Gastrocnemius medialis (tissue), 4 donors: ENCODE results near the gene HOXB6. TPM values are rescaled to one million over a fixed set of nuclear protein-coding genes. Genes with fewer than 3 reads are reported as not detected.

Experiments used
- ATAC-seq, 2 donors: fragments of 150-250 bp; one replicate each; pipeline ENCODE4 v1.9.1; 2016
- DNase-seq, 2 donors: peaks; one replicate each; pipeline ENCODE4 v3.0.0-alpha.2; 2019
- H3K27ac ChIP-seq, 4 donors: fragments of 200-600 bp; sonication (generic); 1 replicate in 1 of 4; 2 replicates in 3 of 4; pipeline ENCODE4 v1.5.1; 2016 to 2018; ENCODE audit warnings: mild to moderate bottlenecking in 2 of 4, moderate library complexity in 1 of 4
- H3K27me3 ChIP-seq, 3 donors: fragments of 200-600 bp; sonication (generic) in 2 of 3; 1 replicate in 1 of 3; 2 replicates in 2 of 3; pipeline versions ENCODE4 v1.5.1 to v1.6.0; 2016 to 2019; ENCODE audit warnings: mild to moderate bottlenecking in 1 of 3, moderate library complexity in 1 of 3
- H3K36me3 ChIP-seq, 2 donors: fragments of 200-600 bp; sonication (generic) in 1 of 2; one replicate each; pipeline ENCODE4 v1.5.1; 2017 to 2018
- H3K4me1 ChIP-seq, 2 donors: fragments of 200-600 bp; sonication (generic) in 1 of 2; one replicate each; pipeline ENCODE4 v1.5.1; 2016 to 2017; ENCODE audit warnings: mild to moderate bottlenecking in 2 of 2
- H3K4me3 ChIP-seq, 4 donors: fragments of 200-600 bp; sonication (generic) in 3 of 4; 1 replicate in 1 of 4; 2 replicates in 3 of 4; pipeline ENCODE4 v1.5.1; 2016 to 2019; ENCODE audit warnings: mild to moderate bottlenecking in 2 of 4
- H3K9me3 ChIP-seq, 3 donors: fragments of 200-600 bp; sonication (generic) in 2 of 3; 1 replicate in 1 of 3; 2 replicates in 2 of 3; pipeline ENCODE4 v1.5.1; 2016 to 2019
- CTCF ChIP-seq, 5 experiments: fragments of 450-650 bp in 3 of 5; fragments of 200-600 bp in 2 of 5; sonication (generic) in 2 of 5; IDR thresholded peaks in 4 of 5; conservative IDR thresholded peaks in 1 of 5; 1 replicate in 4 of 5; 2 replicates in 1 of 5; pipeline ENCODE4 v1.5.1; 2016 to 2019; ENCODE audit warnings: antibody characterized with exemption in 5 of 5, mild to moderate bottlenecking in 3 of 5, moderate library complexity in 3 of 5
- POLR2A ChIP-seq, 2 donors: fragments of 450-650 bp; IDR thresholded peaks; one replicate each; pipeline ENCODE4 v1.6.1; 2017; ENCODE audit warnings: antibody characterized with exemption in 2 of 2, mild to moderate bottlenecking in 2 of 2, moderate library complexity in 2 of 2
- in situ Hi-C, 4 donors: fragments of 200-750 bp; cut with MboI; loops; one replicate each; pipeline versions ENCODE4 v1.15.0 to v1.8.0; 2017; ENCODE audit warnings: low sequenced_read_pairs in 4 of 4
- intact Hi-C: fragments of 100-400 bp; cut with DNase I; formaldehyde crosslinking; loops from one replicate; pipeline ENCODE4 v1.15.1; 2023; ENCODE audit warnings: low total_unique reads
- total RNA-seq, 4 donors: library from RNA; depleted of rRNA; stranded (reverse); fragments of >200 nt; gene quantifications; one replicate each; pipeline versions ENCODE4 v1.1.0 to v1.2.3, GENCODE V29; 2016

The HOXB6 gene
- total RNA-seq, 4 donors from 2014 or later: 0.55 to 3.0 (median 1.3) TPM

- DNase-seq: no peak
- no peak for ATAC-seq
- TF ChIP-seq CTCF (IDR thresholded peaks at IDR 0.05 in 4 of 5, conservative IDR thresholded peaks at IDR 0.05 in 1 of 5) (no peak), POLR2A (IDR thresholded peaks at IDR 0.05) (no peak)
These were observed 4.3 kb downstream of the HOXB6 start for GRCh38 chr17:48600244-48601098.

GRCh38 chr17:48599354-48599753 is 5.4 kb downstream of the HOXB6 start:
- in situ Hi-C loops (loop anchor here in 3 of 4 donors (10.0 kb wide), 2 partner anchors 255 to 265 kb away; no protein-coding TSS in a partner anchor), intact Hi-C loops (no loop called here)
- H3K27me3 ChIP-seq: peaks cover 95 to 98% (median 95%) of the 10 kb centered on the region in 3 donors
- ATAC-seq (no peak), DNase-seq (no peak)
- TF ChIP-seq CTCF (IDR thresholded peaks at IDR 0.05 in 4 of 5, conservative IDR thresholded peaks at IDR 0.05 in 1 of 5) (no peak), POLR2A (IDR thresholded peaks at IDR 0.05) (no peak)
- no peaks in the 10 kb centered on the region for H3K9me3 ChIP-seq
- no peaks in the 10 kb centered on the region for H3K36me3 ChIP-seq
- peaks cover 3 to 13% of the 10 kb centered on the region in 2 donors for H3K4me1 ChIP-seq
- no peak overlapping the region for H3K27ac ChIP-seq
- no peak overlapping the region for H3K4me3 ChIP-seq

More at GRCh38 chr17:48600244-48601098, 4.3 kb downstream of the HOXB6 start:
- Histone ChIP-seq H3K9me3 (no peaks in the 10 kb centered on the region), H3K36me3 (no peaks in the 10 kb centered on the region), H3K27me3 (peaks cover 95 to 98% (median 96%) of the 10 kb centered on the region in 3 donors), H3K4me1 (peaks cover 3 to 13% of the 10 kb centered on the region in 2 donors), H3K27ac (no peak overlapping the region), H3K4me3 (no peak overlapping the region)
- in situ Hi-C loops: no loop called here
- intact Hi-C loops: no loop called here

- no peak overlapping the region for H3K4me3 ChIP-seq
- intact Hi-C loops: no loop called here
- DNase-seq (no peak), ATAC-seq (no peak)
- in situ Hi-C loops: loop anchor here in 3 of 4 donors (10.0 kb wide), 2 partner anchors 254 to 264 kb away; no protein-coding TSS in a partner anchor
- no peaks in the 10 kb centered on the region for H3K9me3 ChIP-seq
- H3K27ac ChIP-seq: peak overlapping the region in 1 of 4 donors; percentile 73
- no peaks in the 10 kb centered on the region for H3K36me3 ChIP-seq
- H3K27me3 ChIP-seq: peaks cover 92 to 98% (median 95%) of the 10 kb centered on the region in 3 donors
- TF ChIP-seq POLR2A (IDR thresholded peaks at IDR 0.05) (no peak), CTCF (IDR thresholded peaks at IDR 0.05 in 4 of 5, conservative IDR thresholded peaks at IDR 0.05 in 1 of 5) (no peak)
- H3K4me1 ChIP-seq: peaks cover 3 to 14% of the 10 kb centered on the region in 2 donors
These were observed 6.0 kb downstream of the HOXB6 start for GRCh38 chr17:48598736-48599135.

- Histone ChIP-seq H3K36me3 (no peaks in the 10 kb centered on the region), H3K4me3 (peak overlapping the region; percentile 48 to 72 (median 58)), H3K4me1 (peaks cover 3 to 21% of the 10 kb centered on the region in 2 donors), H3K9me3 (no peaks in the 10 kb centered on the region), H3K27me3 (peaks cover 89 to 98% (median 94%) of the 10 kb centered on the region in 3 donors), H3K27ac (peak overlapping the region; percentile 43 to 74 (median 72))
- DNase-seq: no peak
- in situ Hi-C loops (loop anchor here in 3 of 4 donors (10.0 kb wide), 2 partner anchors 253 to 263 kb away; no protein-coding TSS in a partner anchor), intact Hi-C loops (no loop called here)
- ATAC-seq: peak; percentile 15 to 27
- TF ChIP-seq POLR2A (IDR thresholded peaks at IDR 0.05) (peak in 1 of 2 donors; percentile 41), CTCF (IDR thresholded peaks at IDR 0.05 in 4 of 5, conservative IDR thresholded peaks at IDR 0.05 in 1 of 5) (no peak)
These were observed 6.8 kb downstream of the HOXB6 start for GRCh38 chr17:48597778-48598631.
